ENCODE data around the gene XAF1.

The XAF1 gene

GRCh38 chr17:6775871-6776405 is 20.1 kb downstream of the XAF1 start, which contains the start of gene FBXO39:
Gene FBXO39 (plus strand): TSS chr17:6776215. CDS start chr17:6779869, 3,654 bp downstream.
- no peaks in the 10 kb centered on the region for H3K4me1 ChIP-seq (ENCODE audit: insufficient read depth, insufficient read length)
- no peak for DNase-seq (ENCODE audit: low read depth, low spot score)
- no peaks in the 10 kb centered on the region for H3K36me3 ChIP-seq (ENCODE audit: insufficient read depth, insufficient read length, low read length)
- peak within 1 kb of the TSS; percentile 56 for H3K9ac ChIP-seq (ENCODE audit: insufficient read length, low read depth)
- H3K27me3 ChIP-seq (ENCODE audit: insufficient read depth, insufficient read length), result peaks cover 51% of the 10 kb centered on the region
- TF ChIP-seq YY1 (IDR thresholded peaks at IDR 0.05; ENCODE audit: insufficient read depth, insufficient read length), result no peak
- H3K9me3 ChIP-seq (ENCODE audit: insufficient read depth, low read length), result no peaks in the 10 kb centered on the region; the same call in 1 of the 2 replicates
- peak within 1 kb of the TSS; percentile 39 for H3K4me3 ChIP-seq (ENCODE audit: insufficient read length, low read depth)

- peaks cover 47% of the 10 kb centered on the region for H3K27me3 ChIP-seq (ENCODE audit: insufficient read depth, insufficient read length)
- no peaks in the 10 kb centered on the region; the same call in 1 of the 2 replicates for H3K9me3 ChIP-seq (ENCODE audit: insufficient read depth, low read length)
- no peak overlapping the region for H3K4me3 ChIP-seq (ENCODE audit: insufficient read length, low read depth)
- H3K4me1 ChIP-seq (ENCODE audit: insufficient read depth, insufficient read length), result no peaks in the 10 kb centered on the region
- no peaks in the 10 kb centered on the region for H3K36me3 ChIP-seq (ENCODE audit: insufficient read depth, insufficient read length, low read length)
- no peak overlapping the region for H3K9ac ChIP-seq (ENCODE audit: insufficient read length, low read depth)
- no peak for TF ChIP-seq ZNF274 (IDR thresholded peaks at IDR 0.05; ENCODE audit: low read depth, low read length)
- TF ChIP-seq YY1 (IDR thresholded peaks at IDR 0.05; ENCODE audit: insufficient read depth, insufficient read length), result no peak
- no peak for TF ChIP-seq SUZ12 (IDR thresholded peaks at IDR 0.05; ENCODE audit: extremely low read depth, insufficient read depth, insufficient read length)
- DNase-seq (ENCODE audit: low read depth, low spot score), result no peak
Measured at GRCh38 chr17:6779411-6779810, 23.6 kb downstream of the XAF1 start.

GRCh38 chr17:6780001-6780400 is 24.2 kb downstream of the XAF1 start:
- Histone ChIP-seq H3K36me3 (ENCODE audit: insufficient read depth, insufficient read length, low read length) (no peaks in the 10 kb centered on the region), H3K27me3 (ENCODE audit: insufficient read depth, insufficient read length) (peaks cover 42% of the 10 kb centered on the region), H3K4me3 (ENCODE audit: insufficient read length, low read depth) (no peak overlapping the region), H3K9me3 (ENCODE audit: insufficient read depth, low read length) (no peaks in the 10 kb centered on the region; the same call in 1 of the 2 replicates), H3K9ac (ENCODE audit: insufficient read length, low read depth) (no peak overlapping the region), H3K4me1 (ENCODE audit: insufficient read depth, insufficient read length) (no peaks in the 10 kb centered on the region)
- TF ChIP-seq ZNF274 (IDR thresholded peaks at IDR 0.05; ENCODE audit: low read depth, low read length) (no peak), SUZ12 (IDR thresholded peaks at IDR 0.05; ENCODE audit: extremely low read depth, insufficient read depth, insufficient read length) (no peak), YY1 (IDR thresholded peaks at IDR 0.05; ENCODE audit: insufficient read depth, insufficient read length) (no peak)
- no peak for DNase-seq (ENCODE audit: low read depth, low spot score)

GRCh38 chr17:6780886-6781285 is 25.0 kb downstream of the XAF1 start:
- TF ChIP-seq ZNF274 (IDR thresholded peaks at IDR 0.05; ENCODE audit: low read depth, low read length) (no peak), YY1 (IDR thresholded peaks at IDR 0.05; ENCODE audit: insufficient read depth, insufficient read length) (no peak), SUZ12 (IDR thresholded peaks at IDR 0.05; ENCODE audit: extremely low read depth, insufficient read depth, insufficient read length) (no peak)
- H3K27me3 ChIP-seq (ENCODE audit: insufficient read depth, insufficient read length), result peaks cover 33% of the 10 kb centered on the region
- H3K9me3 ChIP-seq (ENCODE audit: insufficient read depth, low read length), result no peaks in the 10 kb centered on the region; the same call in 1 of the 2 replicates
- H3K4me3 ChIP-seq (ENCODE audit: insufficient read length, low read depth), result no peak overlapping the region
- no peak for DNase-seq (ENCODE audit: low read depth, low spot score)
- no peak overlapping the region for H3K9ac ChIP-seq (ENCODE audit: insufficient read length, low read depth)
- H3K36me3 ChIP-seq (ENCODE audit: insufficient read depth, insufficient read length, low read length), result no peaks in the 10 kb centered on the region
- no peaks in the 10 kb centered on the region for H3K4me1 ChIP-seq (ENCODE audit: insufficient read depth, insufficient read length)

GRCh38 chr17:6782244-6782643 is 26.4 kb downstream of the XAF1 start:
- H3K9me3 ChIP-seq (ENCODE audit: insufficient read depth, low read length), result no peaks in the 10 kb centered on the region; the same call in 1 of the 2 replicates
- no peaks in the 10 kb centered on the region for H3K36me3 ChIP-seq (ENCODE audit: insufficient read depth, insufficient read length, low read length)
- no peak overlapping the region for H3K4me3 ChIP-seq (ENCODE audit: insufficient read length, low read depth)
- no peaks in the 10 kb centered on the region for H3K4me1 ChIP-seq (ENCODE audit: insufficient read depth, insufficient read length)
- TF ChIP-seq ZNF274 (IDR thresholded peaks at IDR 0.05; ENCODE audit: low read depth, low read length), result no peak
- TF ChIP-seq SUZ12 (IDR thresholded peaks at IDR 0.05; ENCODE audit: extremely low read depth, insufficient read depth, insufficient read length), result no peak
- no peak for TF ChIP-seq YY1 (IDR thresholded peaks at IDR 0.05; ENCODE audit: insufficient read depth, insufficient read length)
- H3K27me3 ChIP-seq (ENCODE audit: insufficient read depth, insufficient read length), result peaks cover 20% of the 10 kb centered on the region
- no peak for DNase-seq (ENCODE audit: low read depth, low spot score)
- H3K9ac ChIP-seq (ENCODE audit: insufficient read length, low read depth), result no peak overlapping the region

GRCh38 chr17:6786618-6787017 is 30.8 kb downstream of the XAF1 start:
- no peak overlapping the region for H3K9ac ChIP-seq (ENCODE audit: insufficient read length, low read depth)
- no peaks in the 10 kb centered on the region for H3K27me3 ChIP-seq (ENCODE audit: insufficient read depth, insufficient read length)
- no peak for DNase-seq (ENCODE audit: low read depth, low spot score)
- no peaks in the 10 kb centered on the region for H3K9me3 ChIP-seq (ENCODE audit: insufficient read depth, low read length)
- H3K36me3 ChIP-seq (ENCODE audit: insufficient read depth, insufficient read length, low read length), result no peaks in the 10 kb centered on the region
- H3K4me1 ChIP-seq (ENCODE audit: insufficient read depth, insufficient read length), result no peaks in the 10 kb centered on the region
- TF ChIP-seq YY1 (IDR thresholded peaks at IDR 0.05; ENCODE audit: insufficient read depth, insufficient read length), result no peak
- no peak for TF ChIP-seq ZNF274 (IDR thresholded peaks at IDR 0.05; ENCODE audit: low read depth, low read length)
- no peak for TF ChIP-seq SUZ12 (IDR thresholded peaks at IDR 0.05; ENCODE audit: extremely low read depth, insufficient read depth, insufficient read length)
- no peak overlapping the region for H3K4me3 ChIP-seq (ENCODE audit: insufficient read length, low read depth)

- Histone ChIP-seq H3K4me3 (ENCODE audit: insufficient read length, low read depth) (no peak overlapping the region), H3K27me3 (ENCODE audit: insufficient read depth, insufficient read length) (no peaks in the 10 kb centered on the region), H3K9me3 (ENCODE audit: insufficient read depth, low read length) (no peaks in the 10 kb centered on the region), H3K4me1 (ENCODE audit: insufficient read depth, insufficient read length) (no peaks in the 10 kb centered on the region), H3K36me3 (ENCODE audit: insufficient read depth, insufficient read length, low read length) (no peaks in the 10 kb centered on the region), H3K9ac (ENCODE audit: insufficient read length, low read depth) (no peak overlapping the region)
- DNase-seq (ENCODE audit: low read depth, low spot score), result no peak
- no peak for TF ChIP-seq ZNF274 (IDR thresholded peaks at IDR 0.05; ENCODE audit: low read depth, low read length)
- no peak for TF ChIP-seq YY1 (IDR thresholded peaks at IDR 0.05; ENCODE audit: insufficient read depth, insufficient read length)
- no peak for TF ChIP-seq SUZ12 (IDR thresholded peaks at IDR 0.05; ENCODE audit: extremely low read depth, insufficient read depth, insufficient read length)
Measured at GRCh38 chr17:6787081-6787693, 31.3 kb downstream of the XAF1 start.

Data from NT2/D1 (cell line).